NCI-H2196 treated with DMSO at 0.1 percent for 48 hours (cell line): ENCODE measurements around the gene DHX32.

Source experiments
- DNase-seq: peaks from one replicate; lab custom pipeline; 2025; ENCODE audit not compliant: unreplicated experiment; lab: John Stamatoyannopoulos, UW

DHX32 gene

DNA sequence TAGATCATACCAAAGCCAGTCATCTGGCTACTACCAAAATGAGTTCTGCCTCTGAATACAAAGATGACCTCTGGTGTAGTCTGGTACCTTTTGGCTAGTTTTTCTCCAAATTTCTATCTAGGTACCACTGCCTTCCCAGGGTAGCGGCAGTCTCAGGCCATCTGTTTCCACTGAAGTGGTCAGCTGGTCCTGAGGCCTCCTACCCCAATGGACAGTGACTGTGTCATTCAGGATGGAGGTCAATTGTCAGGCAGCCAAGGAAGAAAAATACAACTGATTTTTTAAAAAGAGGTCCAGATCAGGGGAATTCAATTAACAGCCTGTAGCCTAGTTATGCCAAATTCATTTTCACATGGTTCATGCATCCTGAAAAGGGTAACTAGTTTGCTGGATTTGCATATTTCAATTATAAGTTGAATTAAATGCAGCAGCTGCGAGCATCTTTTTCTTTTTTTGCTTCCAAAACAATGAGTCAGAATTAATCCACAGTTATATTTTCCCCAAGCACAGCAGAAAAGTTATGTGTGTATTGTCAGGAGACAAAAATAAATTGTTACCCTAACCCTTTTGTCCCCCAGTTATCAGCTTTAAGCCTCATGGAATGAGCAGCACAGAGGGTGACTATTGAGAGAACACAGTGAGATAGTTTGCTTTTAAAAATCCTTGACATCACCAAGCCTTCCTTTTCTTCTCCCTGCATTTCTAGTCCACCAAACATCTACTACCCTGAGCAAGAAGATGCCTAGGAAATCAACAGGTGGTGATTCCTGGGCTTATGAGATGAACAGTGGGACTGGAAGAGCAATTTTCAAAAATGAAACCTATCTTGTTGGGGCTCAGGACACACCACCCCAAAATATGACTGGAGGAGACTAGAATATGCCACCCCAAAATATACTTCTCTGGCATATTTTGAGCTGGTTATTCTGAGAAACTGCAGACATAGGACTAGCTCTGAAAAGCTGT is 30.0 kb downstream of the DHX32 start:
- no peak for DNase-seq

- DNase-seq, result no peak
Observed at GRCh38 chr10:125849448-125849847, 31.6 kb downstream of the DHX32 start.

DNA sequence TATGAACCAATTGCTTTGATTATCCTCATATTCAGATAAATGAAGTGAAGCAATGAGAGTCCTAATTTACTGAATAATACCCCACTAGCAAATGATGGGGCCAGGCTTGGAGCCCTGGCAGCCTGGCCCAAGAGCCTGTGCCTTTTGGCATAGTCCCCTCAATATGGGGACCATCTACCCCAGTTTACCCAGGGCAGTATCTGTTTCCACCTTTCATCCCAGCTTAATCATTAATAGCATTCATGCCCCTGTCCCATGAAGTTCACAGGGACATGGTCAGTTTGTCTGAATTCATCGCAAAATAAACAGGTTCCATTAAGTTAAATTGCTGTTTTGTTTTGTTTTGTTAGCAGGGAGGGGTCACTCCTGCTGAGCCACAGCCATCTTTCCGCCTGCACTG is 32.2 kb downstream of the DHX32 start:
- DNase-seq, result no peak

GRCh38 chr10:125848371-125848770 is 32.7 kb downstream of the DHX32 start:
- no peak for DNase-seq

GRCh38 chr10:125846894-125847293 is 34.2 kb downstream of the DHX32 start:
- DNase-seq, result no peak

- no peak for DNase-seq
Observed at GRCh38 chr10:125845617-125846016, 35.5 kb downstream of the DHX32 start.

DNA sequence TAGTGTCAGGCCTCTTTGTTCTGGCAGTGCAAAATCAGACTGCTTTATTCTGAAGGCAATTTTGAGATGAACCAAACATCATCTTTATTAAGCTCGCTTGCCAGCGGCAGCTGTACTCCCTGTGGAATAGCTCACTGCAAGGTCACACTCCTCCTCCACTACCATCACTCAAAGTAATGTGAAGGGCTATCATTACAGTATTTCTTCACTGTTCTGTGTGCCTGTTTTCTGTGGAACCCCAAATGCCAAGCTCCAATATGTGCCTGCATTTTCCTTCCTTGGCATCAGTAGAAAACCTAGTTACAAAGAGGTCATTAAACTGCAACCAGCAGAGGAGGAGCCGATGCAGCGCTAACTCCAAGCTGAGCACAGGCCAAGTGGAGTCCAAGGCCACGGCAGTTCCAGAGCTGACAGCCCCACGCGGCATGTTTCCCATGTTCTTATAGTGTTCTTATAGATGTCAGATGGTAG is 36.3 kb downstream of the DHX32 start:
- no peak for DNase-seq

DNA sequence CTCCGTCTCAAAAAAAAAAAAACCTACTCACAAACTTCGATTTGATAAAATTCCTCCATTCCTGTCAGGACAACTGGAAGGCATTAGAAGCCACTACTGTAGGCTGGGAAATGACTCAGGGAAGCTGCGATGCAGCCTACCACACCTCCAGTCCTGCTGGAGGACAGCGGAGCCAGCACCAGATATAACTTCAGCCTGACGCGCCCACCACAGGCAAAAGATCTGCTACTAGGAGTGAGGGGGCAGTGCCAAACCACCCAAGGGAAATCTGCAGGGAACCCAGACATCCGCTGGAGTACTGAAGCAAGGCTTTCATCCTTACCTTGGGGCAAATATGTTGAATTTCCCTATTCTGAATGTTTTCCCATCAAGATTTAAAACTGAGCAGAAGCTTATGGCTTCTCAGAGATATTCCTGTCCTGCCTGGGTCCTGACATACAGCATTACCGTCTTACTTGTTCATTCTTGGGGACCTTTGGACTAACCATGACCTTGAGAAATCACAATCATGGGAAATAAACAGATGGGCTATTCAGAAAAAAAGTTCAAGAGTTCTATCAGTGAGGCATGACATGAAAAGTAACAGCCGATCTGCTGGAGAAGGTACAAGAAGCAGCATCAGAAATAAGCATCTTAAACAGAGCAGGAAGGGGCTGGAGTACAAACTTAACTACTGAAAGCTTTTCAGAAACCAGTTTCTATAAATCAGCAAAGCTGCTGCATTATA is 37.3 kb downstream of the DHX32 start:
- DNase-seq, result no peak

DNA sequence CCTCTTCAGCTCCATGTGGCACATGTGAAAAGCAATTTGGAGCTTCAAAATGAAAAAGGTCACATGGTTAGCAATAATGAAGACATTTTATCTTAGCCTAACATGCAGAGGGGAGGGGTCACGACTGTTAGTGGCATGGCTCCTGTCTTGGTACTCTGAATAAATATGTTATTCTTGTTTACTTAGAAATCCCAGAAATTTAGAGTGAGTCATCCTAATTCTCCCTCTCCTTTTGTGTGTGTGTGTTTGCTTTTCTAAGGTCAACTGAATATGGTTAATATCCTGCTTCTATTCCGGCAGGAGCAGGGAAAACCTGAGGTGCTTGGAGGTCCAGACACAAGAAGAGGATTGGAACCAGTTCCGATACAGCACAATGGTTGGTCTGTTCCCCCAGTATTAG is 40.1 kb downstream of the DHX32 start:
- DNase-seq, result no peak

DNA sequence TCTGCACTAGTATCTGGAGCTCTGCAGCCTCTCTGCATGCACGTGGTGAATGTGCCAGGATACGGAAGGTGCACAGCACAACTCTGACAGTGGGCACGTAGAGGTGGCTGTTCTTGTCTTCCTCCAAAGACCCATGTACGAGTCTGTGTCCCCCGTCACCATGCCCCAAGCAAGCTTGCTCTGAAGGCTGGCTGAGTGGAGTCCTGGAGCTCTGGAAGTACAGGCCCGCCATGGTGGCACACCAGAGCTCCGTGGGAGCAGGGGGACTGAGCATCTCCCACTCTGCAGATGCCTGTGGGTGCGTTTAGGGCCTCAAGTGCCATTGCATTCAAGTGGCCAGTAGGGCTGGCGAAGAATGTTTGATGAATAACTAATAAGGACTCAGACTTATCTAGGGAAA is 40.7 kb downstream of the DHX32 start:
- DNase-seq, result no peak

DNA sequence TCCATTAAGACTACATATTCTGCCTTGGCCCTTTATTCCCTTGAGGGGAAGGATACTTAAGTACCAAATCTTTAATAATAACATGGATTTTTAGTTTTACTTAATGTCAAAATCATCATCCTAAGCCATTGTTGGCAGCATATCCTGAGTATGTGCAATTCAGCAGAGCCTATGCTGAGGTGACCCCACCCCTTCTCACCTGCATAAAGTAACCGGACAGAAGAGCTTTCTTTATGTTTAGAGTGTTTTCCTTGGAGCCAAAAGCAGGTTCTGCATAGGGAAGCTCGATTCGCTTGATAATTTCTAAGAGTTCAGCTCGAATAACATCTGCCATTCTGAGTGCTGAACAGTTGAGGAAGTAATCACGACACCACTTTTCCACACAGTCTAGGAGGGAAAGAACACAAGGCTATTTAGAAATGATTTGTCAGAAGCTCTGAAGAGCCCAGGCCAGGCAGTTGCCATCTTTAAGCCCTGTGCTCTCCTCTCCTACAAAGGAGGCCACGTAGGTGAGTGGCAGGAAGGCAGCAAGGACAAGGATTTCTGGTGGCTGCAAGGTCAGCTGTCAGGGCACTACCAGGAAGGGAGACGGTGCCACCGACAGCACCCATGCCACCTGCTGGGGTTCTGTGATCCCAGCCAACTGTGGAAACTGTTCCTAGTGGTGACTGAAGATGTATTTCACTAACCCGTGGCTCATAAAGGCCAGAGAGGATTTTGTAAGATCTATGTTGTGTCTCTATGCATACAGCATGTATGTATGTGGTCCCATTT is 42.1 kb downstream of the DHX32 start:
- DNase-seq, result no peak

DNA sequence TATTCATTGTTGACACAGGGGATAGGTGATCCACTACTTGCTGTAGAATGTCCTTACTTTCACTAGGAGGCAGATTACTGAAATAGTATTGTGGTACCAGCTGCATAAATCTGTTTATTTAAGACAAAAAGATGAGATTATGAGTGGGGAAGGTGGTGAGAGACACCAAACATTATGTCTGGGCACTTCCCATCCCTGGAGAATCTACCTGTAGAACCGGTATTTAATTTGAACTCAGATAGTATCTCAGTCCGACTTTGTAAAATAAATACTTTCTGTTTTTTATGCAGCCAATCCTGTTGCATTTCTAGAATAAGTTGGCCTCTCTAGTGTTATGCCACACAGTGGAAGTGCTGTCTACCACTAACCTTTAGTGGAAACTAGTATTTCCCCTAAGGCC is 44.3 kb downstream of the DHX32 start:
- no peak for DNase-seq

DNA sequence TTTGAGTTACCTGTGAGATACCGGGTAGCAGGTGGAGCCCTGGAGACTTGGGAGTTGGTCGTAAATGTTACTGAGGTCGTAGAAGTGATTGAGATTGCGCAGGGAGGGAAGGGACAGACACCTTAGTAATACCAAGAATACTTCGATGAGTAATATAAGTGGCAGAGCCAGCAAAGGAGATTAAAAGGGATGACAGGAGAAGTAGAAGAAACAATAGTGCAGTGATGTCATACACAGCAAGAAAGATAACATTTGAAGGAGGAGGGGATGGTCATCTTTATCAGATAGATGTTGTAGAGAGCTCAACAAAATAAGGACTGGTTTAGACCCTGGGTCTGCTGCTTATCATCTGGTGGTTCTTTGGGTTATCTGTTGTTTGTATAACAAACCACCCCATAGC is 52.8 kb downstream of the DHX32 start:
- no peak for DNase-seq

- DNase-seq, result no peak
Observed at GRCh38 chr10:125827133-125827532, 54.0 kb downstream of the DHX32 start.

DNA sequence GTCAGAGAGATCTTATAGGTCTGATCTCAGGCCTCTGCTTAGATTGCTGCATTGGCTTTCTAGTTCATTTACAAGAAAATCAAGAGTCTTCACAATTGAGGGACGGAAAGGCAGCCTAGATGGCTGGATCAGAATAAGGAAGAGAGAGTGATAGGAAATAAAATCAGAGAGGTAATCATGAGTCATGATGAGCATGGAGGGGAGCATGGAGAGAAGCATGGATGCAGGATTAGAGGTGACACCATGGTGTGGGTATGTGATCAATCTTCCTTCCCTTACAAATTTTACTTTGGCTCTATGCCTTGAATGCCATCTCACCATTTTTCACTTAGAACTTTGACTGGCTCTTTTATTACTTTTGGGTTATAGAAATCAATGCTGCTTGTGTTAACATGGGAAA is 56.4 kb downstream of the DHX32 start:
- no peak for DNase-seq

DNA sequence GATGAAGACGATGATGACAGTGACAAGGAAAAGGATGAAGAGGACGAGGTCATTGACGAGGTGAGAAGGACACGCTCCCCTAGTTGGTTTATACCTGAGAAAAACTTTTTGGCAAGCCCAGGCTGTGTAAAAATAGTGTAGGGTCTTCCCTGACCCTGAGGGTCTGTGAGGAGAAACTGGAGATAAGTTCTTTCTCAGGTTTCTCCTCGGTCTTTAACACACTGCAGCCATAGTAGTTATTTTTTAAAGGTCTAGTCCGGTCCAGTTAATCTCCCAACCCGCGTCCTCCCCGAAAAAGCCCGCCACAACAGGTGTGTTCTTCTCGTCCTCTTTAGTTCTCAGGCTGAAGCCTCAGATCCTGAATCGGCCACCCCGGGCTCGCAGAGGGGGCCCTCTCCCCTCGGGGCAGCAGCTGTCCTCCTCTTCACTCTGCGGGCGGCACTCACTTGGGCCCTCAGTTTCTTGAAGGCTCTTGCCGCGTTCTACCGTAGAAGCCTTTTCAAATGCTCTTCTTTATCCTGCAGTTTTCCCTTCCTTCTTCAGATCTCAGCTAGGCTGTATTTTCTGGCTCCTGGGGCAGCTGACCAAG is 57.3 kb downstream of the DHX32 start:
- DNase-seq, result no peak

DNA sequence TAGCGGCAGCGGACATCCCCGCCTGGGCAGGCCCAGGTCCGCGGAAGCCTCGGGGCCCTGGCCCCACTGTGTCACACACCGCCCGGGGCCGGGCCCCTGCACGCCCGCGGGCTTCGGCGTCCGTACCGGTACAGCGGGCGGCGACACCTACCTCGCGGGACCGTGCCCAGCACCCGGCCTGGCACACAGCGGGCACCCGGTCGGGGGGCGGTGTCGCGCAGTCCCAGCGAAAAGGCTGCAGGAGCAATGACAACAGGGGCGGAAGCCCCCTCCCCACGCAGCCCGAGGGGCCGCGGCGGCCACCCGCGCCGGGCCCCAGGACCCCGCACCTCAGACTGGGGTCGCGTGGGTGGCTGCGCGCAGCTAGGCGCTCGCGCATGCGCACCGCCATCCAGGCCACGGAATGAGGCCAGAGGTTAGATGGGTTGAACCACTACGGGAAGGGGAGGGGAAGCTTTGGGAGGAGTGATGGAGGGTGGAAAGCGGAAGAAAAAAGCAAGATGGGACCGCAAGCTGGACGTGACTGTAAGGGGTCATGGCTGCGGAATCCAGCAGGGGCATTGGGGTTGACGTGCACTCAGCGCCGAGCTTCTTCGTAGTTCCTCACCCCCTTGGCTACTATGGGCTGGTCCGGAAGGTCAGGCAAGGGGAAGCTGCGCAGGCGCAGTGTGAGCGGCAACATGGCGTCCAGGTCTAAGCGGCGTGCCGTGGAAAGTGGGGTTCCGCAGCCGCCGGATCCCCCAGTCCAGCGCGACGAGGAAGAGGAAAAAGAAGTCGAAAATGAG is 58.0 kb downstream of the DHX32 start, which contains the start of the genes BCCIP and UROS:
Gene BCCIP (plus strand): TSS at position 669 of the 785 bp plus-strand sequence. CDS start 12 bp downstream, at position 681.
Gene UROS (minus strand): TSS at position 381 of the 785 bp plus-strand sequence. CDS start 6,759 bp downstream, outside the sequence.
- DNase-seq, result peak; percentile 53

- no peak for DNase-seq
Observed at GRCh38 chr10:125820701-125821100, 60.4 kb downstream of the DHX32 start.

GRCh38 chr10:125817337-125817946 is 63.6 kb downstream of the DHX32 start:
- no peak for DNase-seq
